NAMALWA (cell line): ENCODE measurements around the gene C6orf136.
A peak's percentile ranks its signal among the peaks of the same experiment; 100 is the strongest.

Experiments used
- DNase-seq: peaks from one replicate; pipeline ENCODE4 v3.0.0-alpha.2; 2015; ENCODE audit warnings: low spot score

C6orf136 gene

DNA sequence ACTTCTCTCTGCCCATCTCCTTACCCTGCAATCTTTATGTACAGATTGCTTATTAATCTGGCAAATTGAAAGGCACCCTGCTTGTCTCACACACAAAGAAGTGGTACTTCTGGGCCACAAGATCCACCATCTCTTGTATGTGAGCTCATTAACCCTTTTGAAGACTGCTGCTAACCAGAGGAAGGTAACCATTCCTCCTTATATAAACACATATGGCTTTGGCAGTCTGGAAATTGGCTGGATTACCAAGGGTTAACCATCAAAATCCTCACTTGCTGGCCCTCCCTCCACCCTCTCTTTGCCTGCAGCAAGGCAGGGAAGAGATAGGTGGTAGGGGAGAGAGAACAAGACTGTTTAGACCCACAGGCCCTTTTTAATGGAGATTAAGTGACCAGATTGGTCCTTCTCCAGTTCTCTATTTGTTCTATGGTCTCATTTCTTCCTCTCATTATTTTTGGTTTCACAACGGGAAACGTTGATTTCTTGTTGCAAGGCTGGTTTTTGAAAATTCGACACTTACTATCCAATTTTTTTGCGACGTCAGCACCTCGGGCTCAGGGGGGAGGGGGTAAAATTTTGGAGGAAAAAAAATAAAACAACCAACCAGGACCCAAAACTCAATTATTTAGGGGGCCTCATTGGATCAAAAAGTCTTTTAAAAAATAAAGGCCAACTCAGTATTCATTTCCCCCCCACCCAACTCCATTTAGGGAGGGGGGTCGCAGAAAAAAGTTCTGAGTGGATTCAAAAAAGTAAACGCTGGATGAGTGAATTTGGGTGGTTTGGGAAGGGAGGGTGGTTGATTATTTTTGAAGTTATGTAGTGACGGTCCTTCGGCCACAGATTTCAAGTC lies 30.7 kb upstream of the C6orf136 start:
- DNase-seq, result peak; percentile 84

DNA sequence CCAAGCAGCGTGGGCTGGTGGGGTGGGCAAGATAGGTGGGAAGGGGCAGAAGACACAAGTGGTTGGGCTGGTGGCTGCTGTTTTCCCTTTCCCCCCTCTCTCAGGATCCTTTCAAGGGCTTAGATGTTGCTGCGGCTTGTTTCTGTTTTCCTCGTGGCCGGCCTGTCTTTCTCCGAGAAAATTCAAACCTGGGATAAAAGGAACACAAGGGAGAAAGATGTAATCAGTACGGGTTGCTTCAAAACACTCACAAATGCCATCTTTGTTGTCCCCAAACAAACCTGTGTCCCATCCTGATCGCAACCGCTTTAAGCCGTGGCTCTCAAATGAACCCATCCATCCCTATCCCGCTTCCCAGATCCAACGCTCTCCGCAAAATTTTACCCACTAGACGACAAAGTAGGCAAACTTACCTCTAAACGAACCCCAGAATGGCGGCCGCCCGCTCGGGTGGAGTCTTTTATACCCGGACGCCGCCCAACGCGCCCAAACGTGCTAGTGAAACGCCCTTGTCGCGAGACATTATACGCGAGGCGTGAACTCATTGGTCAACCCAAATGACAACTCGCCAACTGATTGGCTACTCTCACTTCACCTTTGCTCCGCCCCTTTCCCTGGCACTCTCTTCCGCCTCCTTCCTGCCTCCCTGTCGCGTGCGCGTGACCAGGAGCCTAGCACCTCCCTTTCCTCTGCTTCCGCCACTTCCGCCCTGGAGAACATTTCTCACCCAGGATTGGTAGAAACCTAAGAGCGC lies 29.9 kb upstream of the C6orf136 start, which contains the start of gene PPP1R10:
PPP1R10 (minus strand) TSS at position 433 of the 754 bp plus-strand sequence. CDS start 7,299 bp downstream, outside the sequence.
- DNase-seq, result peak; percentile 100

DNA sequence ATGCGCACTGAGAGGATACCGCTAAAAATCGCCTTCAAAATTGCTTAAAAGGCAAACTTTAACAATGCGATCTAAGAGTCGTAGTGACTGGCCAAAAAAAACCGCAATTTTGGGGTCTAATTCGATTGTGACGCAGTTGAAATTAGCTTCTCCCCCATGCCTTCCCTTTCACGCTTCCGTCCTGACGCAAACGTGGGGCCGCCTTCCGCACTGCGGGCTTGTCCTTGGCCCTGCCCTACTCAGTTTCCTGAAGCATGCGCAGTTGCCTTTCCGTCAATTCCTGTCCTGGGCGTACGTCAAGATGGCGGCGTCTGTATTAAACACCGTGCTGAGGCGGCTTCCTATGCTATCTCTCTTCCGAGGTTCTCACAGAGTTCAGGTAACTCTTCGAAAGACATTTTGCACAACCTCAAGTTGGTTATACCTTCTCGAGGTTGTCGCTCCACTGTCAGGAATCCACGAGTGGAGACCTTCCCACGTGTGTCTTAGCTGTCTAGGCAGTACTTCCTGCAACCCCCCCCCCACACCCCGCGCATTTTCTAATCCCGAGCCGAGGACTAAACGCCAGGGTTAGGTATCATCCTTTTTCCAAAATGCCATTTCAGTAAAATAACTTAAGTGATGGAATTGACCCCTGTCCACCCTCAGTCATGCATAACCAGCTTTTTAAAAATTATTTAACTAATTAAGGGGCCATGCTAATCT lies 29.2 kb upstream of the C6orf136 start, which contains the start of gene MRPS18B:
MRPS18B (plus strand) TSS at position 276 of the 705 bp plus-strand sequence; CDS start at position 302, 26 bp downstream.
- peak; percentile 98 for DNase-seq

DNA sequence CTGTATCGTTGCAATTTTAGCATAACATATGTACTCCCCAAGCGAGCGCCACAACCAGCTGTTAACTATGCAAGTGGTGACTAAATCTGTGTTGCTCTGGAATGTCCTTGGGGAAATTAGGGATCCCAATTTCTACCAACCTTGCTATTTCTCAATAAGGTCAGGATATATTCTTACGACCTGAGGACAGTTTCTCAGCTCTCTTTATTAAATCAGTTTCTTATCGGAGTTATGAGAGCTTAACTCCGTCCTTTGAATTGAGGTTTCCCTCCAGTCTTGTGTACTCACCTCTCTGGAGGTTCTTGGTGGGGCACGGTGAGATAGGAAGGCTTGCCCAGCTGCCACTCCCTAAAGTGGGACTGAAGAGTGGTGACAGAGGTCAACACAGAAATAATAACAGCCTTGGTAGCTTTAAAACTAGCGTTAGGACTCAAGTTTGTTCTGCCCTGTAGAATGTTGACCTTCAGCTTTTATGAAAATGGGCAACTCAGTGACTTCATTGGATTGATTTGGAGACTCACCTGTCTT lies 28.6 kb upstream of the C6orf136 start:
- peak; percentile 53 for DNase-seq

DNA sequence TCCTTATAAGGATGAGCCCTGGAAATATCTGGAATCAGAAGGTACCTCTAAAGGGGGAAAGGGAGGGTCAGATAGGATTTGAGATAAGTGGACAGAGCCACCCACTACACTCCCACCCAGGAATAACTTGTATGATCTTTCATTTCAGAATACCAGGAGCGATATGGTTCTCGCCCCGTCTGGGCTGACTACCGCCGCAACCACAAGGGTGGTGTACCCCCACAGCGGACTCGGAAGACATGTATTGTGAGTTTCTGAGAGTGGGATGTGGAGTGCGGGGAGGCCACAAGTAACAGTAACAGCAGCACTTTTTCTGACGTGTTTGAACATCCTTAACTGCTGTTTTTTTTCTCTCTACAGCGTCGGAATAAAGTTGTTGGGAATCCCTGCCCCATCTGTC lies 27.4 kb upstream of the C6orf136 start:
- DNase-seq, result no peak

DNA sequence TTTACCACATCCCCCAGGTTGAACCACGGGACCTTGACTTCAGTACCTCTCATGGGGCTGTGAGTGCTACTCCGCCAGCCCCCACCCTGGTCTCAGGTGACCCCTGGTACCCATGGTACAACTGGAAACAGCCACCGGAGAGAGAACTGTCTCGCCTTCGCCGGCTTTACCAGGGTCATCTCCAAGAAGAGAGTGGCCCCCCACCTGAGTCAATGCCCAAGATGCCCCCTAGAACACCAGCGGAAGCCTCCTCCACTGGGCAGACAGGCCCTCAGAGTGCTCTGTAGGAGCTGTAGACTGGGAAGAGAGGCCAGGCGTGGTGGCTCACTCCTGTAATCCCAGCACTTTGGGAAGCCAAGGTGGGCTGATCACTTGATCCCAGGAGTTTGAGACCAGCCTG lies 21.4 kb upstream of the C6orf136 start:
- no peak for DNase-seq

DNA sequence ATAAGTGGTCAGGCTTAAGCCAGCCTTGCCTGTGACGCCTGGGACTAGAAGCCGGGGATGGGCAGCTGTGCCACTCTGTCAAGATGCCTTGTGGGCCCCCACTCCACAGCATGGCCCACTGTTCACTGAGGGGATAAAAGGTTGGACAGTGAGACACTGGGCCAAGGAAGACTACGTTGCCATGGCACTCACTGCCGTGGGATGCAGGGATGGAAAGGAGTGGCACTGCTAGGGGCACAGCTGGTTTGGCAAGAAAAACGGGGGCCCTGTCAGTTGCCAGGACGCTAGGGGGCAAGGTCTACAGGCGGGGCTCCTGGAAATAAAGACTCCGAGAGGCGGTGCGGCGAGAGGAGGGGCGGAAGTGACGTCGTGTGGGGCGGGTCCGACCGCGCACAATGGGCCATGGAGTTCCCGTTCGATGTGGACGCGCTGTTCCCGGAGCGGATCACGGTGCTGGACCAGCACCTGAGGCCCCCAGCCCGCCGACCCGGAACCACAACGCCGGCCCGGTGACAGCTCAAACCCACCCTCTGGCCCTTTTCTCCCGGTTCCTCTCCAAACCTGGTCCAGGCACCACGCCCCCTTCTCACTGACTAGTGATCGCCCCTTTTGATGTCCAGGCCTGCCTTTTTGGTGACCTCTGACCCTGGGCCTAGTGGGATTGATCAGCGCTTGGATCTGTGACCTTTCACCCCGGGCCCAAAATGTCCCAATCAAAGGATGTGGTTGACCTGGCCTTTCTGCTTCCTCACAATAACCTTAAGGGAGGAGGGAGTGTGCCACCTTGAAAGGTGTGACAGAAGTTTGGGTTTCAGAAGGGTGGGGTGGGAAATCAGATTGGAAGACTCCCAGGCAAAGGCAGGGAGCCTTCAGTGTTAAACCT lies 20.2 kb upstream of the C6orf136 start, which contains the start of gene ATAT1:
ATAT1 (plus strand) TSS at position 391 of the 883 bp plus-strand sequence.
- peak; percentile 91 for DNase-seq

DNA sequence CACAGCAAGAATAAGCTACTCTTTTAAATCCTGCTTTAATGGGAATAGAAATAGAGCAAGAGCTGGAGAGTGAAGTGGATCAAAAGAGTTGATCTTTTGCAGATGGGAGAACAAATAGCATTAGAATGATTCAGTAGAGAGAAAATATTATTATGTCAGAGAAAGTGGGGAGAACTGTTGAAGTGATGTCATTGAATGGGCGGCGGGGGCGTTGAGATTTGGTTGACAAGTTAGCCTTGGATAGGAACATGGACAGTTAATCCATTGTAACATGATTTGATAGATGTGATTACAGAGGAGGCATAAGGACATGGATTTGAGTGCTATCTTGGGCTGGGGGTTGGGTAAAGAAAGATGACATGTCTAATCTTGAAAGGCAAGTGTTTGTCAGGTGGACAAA lies 11.1 kb upstream of the C6orf136 start:
- no peak for DNase-seq

DNA sequence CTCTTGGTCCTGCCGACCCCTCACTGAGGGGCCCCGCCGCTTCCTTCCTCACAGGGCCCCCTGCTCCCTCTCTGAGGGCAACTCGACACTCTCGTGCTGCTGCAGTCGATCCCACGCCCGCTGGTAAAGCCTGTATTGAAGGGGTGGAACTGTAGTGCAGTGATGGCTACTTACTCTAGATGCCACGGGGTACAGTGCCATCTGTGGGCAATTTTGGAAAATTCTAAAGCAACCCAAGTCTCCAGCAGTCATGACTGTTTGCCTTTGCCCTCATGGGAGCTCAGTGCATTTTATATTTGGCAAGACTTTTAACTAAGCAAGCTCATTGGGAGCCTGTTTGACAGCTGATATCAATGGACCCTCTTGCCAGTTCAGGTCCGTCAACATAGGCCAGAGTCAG lies 6.5 kb upstream of the C6orf136 start:
- DNase-seq, result no peak

DNA sequence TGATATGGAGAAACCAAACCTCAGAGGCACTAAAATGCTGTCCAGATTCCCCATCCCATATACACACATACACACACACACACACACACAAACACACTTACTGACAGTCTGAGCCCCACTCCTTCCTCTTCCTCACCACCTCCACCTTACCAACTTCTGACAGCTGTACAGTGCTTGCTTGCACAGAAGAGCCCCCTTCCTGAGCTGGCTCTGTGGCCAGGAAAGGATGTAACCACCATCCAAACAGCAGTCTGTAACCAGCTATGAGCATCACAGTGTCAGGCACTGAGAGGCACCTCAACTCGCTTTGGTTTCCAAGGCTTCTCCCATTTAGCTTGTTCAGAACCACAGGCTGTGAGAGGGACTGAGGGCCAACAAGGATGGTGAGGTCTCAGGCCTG lies 5.9 kb upstream of the C6orf136 start:
- DNase-seq, result no peak

DNA sequence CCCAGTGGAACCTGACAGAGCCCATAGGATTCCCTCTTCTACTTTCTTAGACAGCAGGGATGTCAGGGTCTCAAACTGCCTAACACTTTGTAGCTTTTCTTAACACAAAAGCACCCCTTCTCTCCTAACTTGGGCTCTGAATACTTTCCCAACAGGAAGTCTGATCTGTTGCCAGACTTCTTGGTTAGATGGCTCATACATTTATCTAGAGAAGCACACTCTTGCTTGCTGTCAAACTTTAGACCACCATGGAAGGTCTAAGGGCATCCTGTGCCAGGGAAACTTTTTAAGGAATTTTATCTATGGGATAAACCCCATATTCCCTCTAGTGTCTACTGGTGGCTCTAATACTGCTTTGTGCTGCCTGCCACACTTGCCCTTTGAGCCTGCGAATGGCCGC lies 3.3 kb upstream of the C6orf136 start:
- no peak for DNase-seq

DNA sequence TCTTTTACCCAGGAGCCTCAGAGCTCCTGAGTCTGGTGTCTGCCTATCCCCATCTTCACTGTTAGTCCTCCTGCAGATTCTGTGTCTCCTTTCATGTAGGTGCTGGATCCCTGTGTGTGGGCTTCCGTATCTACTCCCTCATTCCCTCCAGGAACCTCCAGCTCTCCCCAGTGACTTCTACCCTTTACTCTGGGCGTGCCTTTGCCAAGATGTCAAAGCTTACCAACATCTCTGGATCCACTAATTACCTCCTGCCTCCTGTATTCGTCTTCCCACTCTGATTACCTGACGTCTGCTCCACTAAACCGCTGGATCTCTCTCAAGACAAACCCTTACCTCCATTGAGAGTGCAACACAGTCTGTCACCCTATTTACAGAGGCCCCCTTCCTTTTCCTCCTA lies 2.2 kb upstream of the C6orf136 start:
- DNase-seq, result no peak

DNA sequence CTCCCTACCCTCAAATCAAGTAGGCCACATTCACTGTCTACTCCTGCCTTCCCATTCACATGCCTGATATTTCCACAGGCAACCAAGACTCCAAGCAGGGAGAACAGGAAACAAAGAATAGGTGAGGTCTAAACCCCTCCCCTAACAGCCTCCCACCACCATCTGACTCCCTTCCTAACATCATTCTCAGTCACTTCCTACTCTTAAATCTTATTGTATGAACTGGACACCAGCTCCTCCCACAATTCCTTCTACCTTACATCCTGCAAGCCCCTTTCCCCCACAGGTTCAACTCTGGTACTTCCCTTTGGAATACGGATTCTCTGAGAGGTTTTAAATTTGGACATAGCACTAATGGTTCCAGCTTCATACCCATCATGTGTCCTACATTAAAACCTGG lies 944 bp upstream of the C6orf136 start:
- DNase-seq, result no peak

DNA sequence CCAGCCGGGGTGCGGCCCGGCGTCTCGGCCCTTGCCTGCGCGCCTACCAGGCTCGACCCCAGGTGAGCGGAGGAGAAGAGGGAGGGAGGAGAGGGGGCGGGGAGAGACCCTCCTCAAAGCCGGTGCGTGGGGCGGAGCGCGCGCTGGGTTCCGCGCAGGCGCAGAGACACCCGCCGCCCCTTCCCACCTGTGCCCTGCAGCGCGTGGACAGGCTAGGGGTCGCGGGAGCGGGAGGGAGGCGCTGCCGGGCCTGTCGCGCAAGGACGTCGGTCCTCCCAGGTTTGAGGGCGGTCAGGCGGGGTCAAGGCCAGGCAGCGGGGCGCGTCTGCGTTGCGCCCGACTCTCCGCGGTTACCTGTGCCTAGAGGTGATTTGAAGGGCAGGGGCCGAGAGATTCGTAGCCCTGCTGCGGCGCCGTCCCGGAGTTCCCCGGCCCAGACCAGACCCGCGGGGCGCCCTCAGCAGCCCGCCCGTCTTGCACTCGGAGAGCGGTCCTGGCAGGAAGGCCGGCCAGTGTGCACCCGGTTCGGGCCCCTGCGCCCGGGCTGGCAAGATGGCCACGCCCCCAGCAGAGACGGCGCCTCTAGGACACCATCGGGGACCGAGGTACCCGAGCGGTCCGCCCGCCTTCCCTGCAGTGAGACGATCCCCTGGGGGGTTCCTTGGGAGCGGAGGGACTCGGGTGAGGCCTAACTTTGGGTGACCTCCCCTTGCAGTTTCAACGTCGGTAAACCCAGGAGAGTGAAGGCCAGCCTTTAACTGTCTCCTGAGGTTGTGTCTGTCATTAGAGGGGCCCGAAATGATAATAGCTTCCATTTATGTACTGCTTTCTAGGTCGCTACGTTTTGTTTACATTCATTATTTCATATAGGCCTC lies 546 bp downstream of the C6orf136 start:
- DNase-seq, result peak; percentile 80

DNA sequence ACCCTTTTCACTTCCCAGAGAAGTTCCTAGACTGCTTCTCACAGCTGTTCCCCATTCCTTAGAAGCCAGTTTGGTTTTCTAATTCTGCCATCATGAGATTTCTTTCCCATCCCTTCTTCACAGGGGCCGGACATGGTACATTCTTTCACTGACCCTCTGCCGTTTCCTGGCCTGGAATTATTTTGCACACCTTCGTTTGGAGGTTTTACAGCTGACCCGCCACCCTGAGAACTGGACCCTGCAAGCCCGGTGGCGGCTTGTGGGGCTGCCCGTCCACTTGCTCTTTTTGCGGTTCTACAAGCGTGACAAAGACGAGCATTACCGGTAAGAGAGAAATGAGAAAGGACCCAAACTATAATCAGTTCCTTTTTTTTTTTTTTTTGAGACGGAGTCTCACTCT lies 4.2 kb downstream of the C6orf136 start:
- DNase-seq, result no peak

DNA sequence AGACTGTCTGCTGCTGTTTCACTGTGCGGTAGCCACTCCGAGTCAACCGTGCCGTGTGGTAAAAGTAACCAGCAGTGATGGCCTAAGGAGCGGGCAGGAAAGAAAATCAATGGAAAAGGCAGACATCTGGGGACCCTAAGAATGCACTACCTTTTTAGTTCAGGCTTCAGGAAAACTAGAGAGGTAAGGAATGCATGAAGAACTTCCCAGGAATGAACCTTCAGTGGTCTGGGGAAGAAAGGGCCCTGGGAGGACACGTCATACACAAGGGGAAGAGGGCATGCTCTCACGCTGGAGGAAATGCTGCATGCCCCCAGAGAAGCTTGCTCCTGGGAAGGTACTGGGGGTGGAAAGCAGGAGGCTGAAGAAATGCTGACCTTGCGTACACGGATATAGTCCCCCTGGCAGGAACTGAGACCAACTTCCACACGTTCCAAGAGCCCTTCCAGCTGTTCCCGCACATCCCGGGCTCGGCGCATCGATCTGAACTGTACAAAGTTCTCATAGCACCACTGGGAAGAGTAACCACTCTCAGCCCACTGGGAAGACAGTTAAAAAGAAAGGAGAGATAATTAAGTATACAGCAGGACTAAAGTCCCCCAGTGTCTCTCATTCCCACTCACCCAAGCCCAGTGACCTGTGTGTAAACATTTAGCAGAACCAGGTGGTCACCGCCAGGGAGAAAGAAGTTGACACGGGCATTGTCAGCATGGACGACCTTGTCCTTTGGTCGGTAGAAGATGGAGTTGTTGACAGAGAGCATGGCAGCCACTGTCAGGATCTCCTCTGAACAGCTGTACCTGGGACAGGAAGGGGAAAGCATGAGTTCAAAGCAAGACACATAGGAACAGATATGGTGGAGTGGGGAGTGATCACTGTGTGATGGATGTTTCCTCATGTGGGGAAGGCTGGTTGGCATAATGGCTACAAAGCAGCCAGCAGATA lies 8.1 kb downstream of the C6orf136 start:
- DNase-seq, result no peak

DNA sequence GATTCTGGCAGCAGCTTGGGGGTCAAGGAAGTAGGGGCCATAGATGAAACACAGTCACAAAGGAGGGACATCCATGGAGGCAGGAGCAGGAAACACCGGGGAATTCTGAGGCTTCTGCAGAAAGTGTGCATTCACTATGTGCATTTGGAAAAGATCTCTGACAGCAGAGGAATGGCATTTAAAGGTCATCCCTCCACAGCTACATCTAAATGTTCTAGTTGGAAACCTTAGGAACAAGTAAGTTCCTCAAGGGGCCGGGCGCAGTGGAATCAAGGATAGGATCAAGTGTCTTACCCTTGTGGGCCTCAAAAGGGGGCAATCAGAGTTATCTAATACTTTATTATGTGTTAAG lies 8.8 kb downstream of the C6orf136 start:
- DNase-seq, result no peak

DNA sequence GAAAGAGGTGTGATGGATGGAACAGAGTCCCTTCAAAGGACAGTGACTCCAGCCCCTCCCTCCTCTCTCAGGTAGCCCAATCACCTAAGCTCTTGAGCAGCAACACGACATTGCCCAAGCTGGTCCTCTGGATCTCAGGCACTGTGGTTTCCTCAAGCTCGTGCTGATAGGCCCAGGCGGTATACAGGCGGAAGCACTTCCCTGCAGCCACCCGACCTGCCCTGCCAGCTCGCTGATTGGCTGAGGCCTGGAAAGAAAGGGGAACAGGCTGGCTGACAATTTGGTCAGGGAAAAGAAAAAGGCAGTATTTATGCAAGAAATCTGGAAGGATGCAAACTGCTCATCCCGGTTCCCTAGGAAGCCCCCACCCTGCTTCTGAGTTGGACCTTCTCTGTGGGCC lies 9.6 kb downstream of the C6orf136 start:
- no peak for DNase-seq

DNA sequence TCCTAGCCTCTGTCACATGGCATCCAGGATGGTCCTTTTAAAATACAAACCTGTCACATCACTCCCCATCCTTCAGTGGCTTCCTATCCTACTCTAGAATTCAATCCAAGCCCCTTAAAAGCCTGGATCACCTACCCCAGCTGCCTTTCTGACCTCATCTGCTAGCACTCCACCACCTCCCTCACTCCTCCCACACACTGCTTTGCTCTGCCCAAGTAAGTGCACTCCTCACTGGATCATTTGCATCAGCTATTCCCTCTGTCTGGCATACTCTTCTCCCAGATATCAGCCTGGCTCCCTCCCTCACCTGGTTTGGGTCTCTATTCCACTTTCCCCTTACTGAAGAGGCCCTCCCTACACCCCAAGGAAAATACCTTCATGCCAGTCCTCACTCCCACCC lies 10.5 kb downstream of the C6orf136 start:
- no peak for DNase-seq
